SK-N-SH treated with all-trans-retinoic acid at 6 μM for 48 hours (cell line): ENCODE measurements around the gene KLHDC2.
"Not testable (repeated sequence)": the region's sequence is repeated elsewhere in the genome, so short reads cannot be mapped to it uniquely, and the experiment has no call there.

Experiments used
- ATAC-seq: fragments of 200-7000 bp; cut with Tn5 transposase; 3 replicates; pipeline ENCODE4 v1.9.1; 2020; ENCODE audit warnings: mild to moderate bottlenecking, moderate library complexity
- ARNTL ChIP-seq: fragments of 450-650 bp; formaldehyde crosslinking; IDR thresholded peaks from 2 replicates; pipeline ENCODE4 v1.5.0; 2020; ENCODE audit warnings: low read depth, mild to moderate bottlenecking, moderate library complexity, borderline replicate concordance
- CSDC2 ChIP-seq: fragments of 250-450 bp; sonication (Bioruptor Pico); IDR thresholded peaks from 2 replicates; pipeline ENCODE4 v1.5.0; 2020; ENCODE audit warnings: mild to moderate bottlenecking, moderate library complexity
- CSRNP3 ChIP-seq: fragments of 250-450 bp; sonication (Bioruptor Pico); IDR thresholded peaks from 2 replicates; pipeline ENCODE4 v1.5.1; 2021; ENCODE audit warnings: mild to moderate bottlenecking, moderate library complexity
- ESRRG ChIP-seq: fragments of 250-450 bp; sonication (Bioruptor Pico); IDR thresholded peaks from 2 replicates; pipeline ENCODE4 v1.6.1; 2021; ENCODE audit warnings: mild to moderate bottlenecking
- GLIS3 ChIP-seq: fragments of 250-450 bp; sonication (Bioruptor Pico); IDR thresholded peaks from 2 replicates; pipeline ENCODE4 v1.5.0; 2020; ENCODE audit warnings: mild to moderate bottlenecking, moderate library complexity
- ISL1 ChIP-seq: fragments of 250-450 bp; sonication (Bioruptor Pico); IDR thresholded peaks from 2 replicates; pipeline ENCODE4 v2.1.2; 2022; ENCODE audit warnings: mild to moderate bottlenecking, moderate library complexity
- OSR1 ChIP-seq: fragments of 250-450 bp; sonication (Bioruptor Pico); IDR thresholded peaks from 2 replicates; pipeline ENCODE4 v1.8.0; 2022; ENCODE audit warnings: moderate library complexity, mild to moderate bottlenecking, inconsistent platforms
- PPARA ChIP-seq: fragments of 250-450 bp; sonication (Bioruptor Pico); IDR thresholded peaks from 2 replicates; pipeline ENCODE4 v1.5.0; 2020; ENCODE audit warnings: mild to moderate bottlenecking, borderline replicate concordance
- RARB ChIP-seq: fragments of 250-450 bp; sonication (Bioruptor Pico); IDR thresholded peaks from 2 replicates; pipeline ENCODE4 v1.8.0; 2021; ENCODE audit warnings: mild to moderate bottlenecking, moderate library complexity
- SNAI2 ChIP-seq: fragments of 250-450 bp; sonication (Bioruptor Pico); IDR thresholded peaks from 2 replicates; pipeline ENCODE4 v1.5.0; 2020; ENCODE audit warnings: mild to moderate bottlenecking, moderate library complexity
- TCF4 ChIP-seq: fragments of 250-450 bp; sonication (Bioruptor Pico); IDR thresholded peaks from 2 replicates; pipeline ENCODE4 v1.8.0; 2021; ENCODE audit warnings: mild to moderate bottlenecking, moderate library complexity, borderline replicate concordance
- TOX ChIP-seq: fragments of 250-450 bp; sonication (Bioruptor Pico); IDR thresholded peaks from 2 replicates; pipeline ENCODE4 v1.8.0; 2021; ENCODE audit warnings: mild to moderate bottlenecking, moderate library complexity, borderline replicate concordance
- TSHZ2 ChIP-seq: fragments of 250-450 bp; sonication (Bioruptor Pico); IDR thresholded peaks from 2 replicates; pipeline ENCODE4 v1.5.0; 2020; ENCODE audit warnings: mild to moderate bottlenecking, moderate library complexity
- ZC3H10 ChIP-seq: fragments of 250-450 bp; sonication (Bioruptor Pico); IDR thresholded peaks from 2 replicates; pipeline ENCODE4 v1.5.1; 2021; ENCODE audit warnings: mild to moderate bottlenecking, moderate library complexity
- ZFP3 ChIP-seq: fragments of 250-450 bp; sonication (Bioruptor Pico); IDR thresholded peaks from 2 replicates; pipeline ENCODE4 v1.5.0; 2020; ENCODE audit warnings: mild to moderate bottlenecking, moderate library complexity
- ZFP30 ChIP-seq: fragments of 450-650 bp; formaldehyde crosslinking; IDR thresholded peaks from 2 replicates; pipeline ENCODE4 v1.5.0; 2022; ENCODE audit warnings: mild to moderate bottlenecking, moderate library complexity
- ZNF70 ChIP-seq: fragments of 450-650 bp; formaldehyde crosslinking; IDR thresholded peaks from 2 replicates; pipeline ENCODE4 v1.5.0; 2020; ENCODE audit warnings: mild to moderate bottlenecking, moderate library complexity
- ZNF8 ChIP-seq: fragments of 450-650 bp; formaldehyde crosslinking; IDR thresholded peaks from 2 replicates; pipeline ENCODE4 v1.5.0; 2020; ENCODE audit warnings: mild to moderate bottlenecking, moderate library complexity
- TF ChIP-seq, protein P1 (sequence below): fragments of 250-450 bp; sonication (Bioruptor Pico); IDR thresholded peaks from 2 replicates; pipeline ENCODE4 v1.5.1; 2020; ENCODE audit warnings: low read depth, mild to moderate bottlenecking, moderate library complexity

KLHDC2 gene, protein sequence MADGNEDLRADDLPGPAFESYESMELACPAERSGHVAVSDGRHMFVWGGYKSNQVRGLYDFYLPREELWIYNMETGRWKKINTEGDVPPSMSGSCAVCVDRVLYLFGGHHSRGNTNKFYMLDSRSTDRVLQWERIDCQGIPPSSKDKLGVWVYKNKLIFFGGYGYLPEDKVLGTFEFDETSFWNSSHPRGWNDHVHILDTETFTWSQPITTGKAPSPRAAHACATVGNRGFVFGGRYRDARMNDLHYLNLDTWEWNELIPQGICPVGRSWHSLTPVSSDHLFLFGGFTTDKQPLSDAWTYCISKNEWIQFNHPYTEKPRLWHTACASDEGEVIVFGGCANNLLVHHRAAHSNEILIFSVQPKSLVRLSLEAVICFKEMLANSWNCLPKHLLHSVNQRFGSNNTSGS

GRCh38 chr14:49767571-49768300 is at the start of gene KLHDC2:
Gene KLHDC2 (plus strand): TSS chr14:49768153. CDS start chr14:49768469, 316 bp downstream.
- peak; percentile 86 for ATAC-seq
- TF ChIP-seq SNAI2: no peak
- TF ChIP-seq TOX: no peak
- no peak for TF ChIP-seq GLIS3 (CRISPR knock-in tag)
- TF ChIP-seq ZC3H10 (CRISPR knock-in tag): 0 out of 2 replicates have a peak, but pooled peaks have one; percentile 25
- no peak for TF ChIP-seq ARNTL
- TF ChIP-seq ISL1 (CRISPR knock-in tag): no peak
- TF ChIP-seq TSHZ2: no peak
- TF ChIP-seq ZNF70: no peak
- TF ChIP-seq OSR1 (CRISPR knock-in tag): no peak
- TF ChIP-seq CSRNP3 (CRISPR knock-in tag): no peak
- TF ChIP-seq CSDC2 (CRISPR knock-in tag): no peak
- 0 out of 2 replicates have a peak, but pooled peaks have one; percentile 21 for TF ChIP-seq ZFP3
- TF ChIP-seq, protein P1, sequence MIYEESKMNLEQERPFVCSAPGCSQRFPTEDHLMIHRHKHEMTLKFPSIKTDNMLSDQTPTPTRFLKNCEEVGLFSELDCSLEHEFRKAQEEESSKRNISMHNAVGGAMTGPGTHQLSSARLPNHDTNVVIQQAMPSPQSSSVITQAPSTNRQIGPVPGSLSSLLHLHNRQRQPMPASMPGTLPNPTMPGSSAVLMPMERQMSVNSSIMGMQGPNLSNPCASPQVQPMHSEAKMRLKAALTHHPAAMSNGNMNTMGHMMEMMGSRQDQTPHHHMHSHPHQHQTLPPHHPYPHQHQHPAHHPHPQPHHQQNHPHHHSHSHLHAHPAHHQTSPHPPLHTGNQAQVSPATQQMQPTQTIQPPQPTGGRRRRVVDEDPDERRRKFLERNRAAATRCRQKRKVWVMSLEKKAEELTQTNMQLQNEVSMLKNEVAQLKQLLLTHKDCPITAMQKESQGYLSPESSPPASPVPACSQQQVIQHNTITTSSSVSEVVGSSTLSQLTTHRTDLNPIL: no peak
- TF ChIP-seq RARB (CRISPR knock-in tag): no peak
- no peak for TF ChIP-seq ESRRG (CRISPR knock-in tag)
- TF ChIP-seq PPARA (CRISPR knock-in tag): no peak
- TF ChIP-seq, all 23 proteins: peak for 2

DNA sequence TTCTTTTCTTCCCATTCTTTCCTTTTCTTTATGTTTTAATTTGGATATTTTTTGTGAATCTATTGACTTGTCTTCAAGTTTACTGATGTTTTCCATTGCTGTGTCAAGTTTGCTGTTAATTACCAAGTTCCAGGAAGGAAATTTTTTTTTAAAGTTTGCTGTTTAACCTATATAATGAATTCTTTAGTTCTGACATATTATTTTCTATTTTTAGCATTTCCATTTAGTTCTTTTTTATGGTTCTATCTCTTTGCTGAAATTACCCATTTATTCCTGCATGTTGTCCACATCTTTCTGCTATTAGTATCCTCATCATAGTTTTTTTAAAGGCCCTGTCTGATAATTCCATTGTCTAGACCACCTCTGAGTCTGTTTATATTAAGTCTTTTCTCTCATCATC is 47.2 kb upstream of the KLHDC2 start:
- ATAC-seq: no peak
- TF ChIP-seq TCF4 (CRISPR knock-in tag) (no peak), CSRNP3 (CRISPR knock-in tag) (no peak), ZC3H10 (CRISPR knock-in tag) (no peak), ZNF8 (CRISPR knock-in tag) (no peak), ZFP30 (no peak)
- TF ChIP-seq, protein P1: no peak

GRCh38 chr14:49721733-49722435 is 46.1 kb upstream of the KLHDC2 start:
- not testable (repeated sequence) for ATAC-seq
